ENCODE measurements around the gene GABBR2.

Gene GABBR2

DNA sequence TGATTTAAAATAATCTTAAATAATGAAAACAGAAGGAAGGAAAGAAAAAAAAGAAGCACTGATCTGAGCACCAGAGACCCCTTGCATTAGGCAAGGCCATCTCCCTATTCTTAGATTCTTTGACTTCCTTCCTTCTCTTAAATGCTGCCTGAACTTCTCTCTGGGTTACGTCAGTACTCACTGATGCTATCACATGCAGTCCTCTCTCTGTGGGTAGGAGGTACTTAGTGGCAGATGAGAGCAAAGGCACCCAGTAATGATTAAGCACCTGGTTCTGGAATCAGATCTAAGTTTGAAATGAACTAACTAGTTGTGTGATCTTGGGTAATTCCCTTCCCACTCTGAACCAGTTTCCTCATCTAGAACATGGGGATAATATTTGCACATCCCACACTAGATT, 343.0 kb downstream of the GABBR2 start:
- no peak for TF ChIP-seq EZH2 (optimal IDR thresholded peaks at IDR 0.05; ENCODE audit: low read depth, low read length)
- TF ChIP-seq, protein P1, sequence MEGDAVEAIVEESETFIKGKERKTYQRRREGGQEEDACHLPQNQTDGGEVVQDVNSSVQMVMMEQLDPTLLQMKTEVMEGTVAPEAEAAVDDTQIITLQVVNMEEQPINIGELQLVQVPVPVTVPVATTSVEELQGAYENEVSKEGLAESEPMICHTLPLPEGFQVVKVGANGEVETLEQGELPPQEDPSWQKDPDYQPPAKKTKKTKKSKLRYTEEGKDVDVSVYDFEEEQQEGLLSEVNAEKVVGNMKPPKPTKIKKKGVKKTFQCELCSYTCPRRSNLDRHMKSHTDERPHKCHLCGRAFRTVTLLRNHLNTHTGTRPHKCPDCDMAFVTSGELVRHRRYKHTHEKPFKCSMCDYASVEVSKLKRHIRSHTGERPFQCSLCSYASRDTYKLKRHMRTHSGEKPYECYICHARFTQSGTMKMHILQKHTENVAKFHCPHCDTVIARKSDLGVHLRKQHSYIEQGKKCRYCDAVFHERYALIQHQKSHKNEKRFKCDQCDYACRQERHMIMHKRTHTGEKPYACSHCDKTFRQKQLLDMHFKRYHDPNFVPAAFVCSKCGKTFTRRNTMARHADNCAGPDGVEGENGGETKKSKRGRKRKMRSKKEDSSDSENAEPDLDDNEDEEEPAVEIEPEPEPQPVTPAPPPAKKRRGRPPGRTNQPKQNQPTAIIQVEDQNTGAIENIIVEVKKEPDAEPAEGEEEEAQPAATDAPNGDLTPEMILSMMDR (IDR thresholded peaks at IDR 0.05; ENCODE audit: low read length), result no peak
- TF ChIP-seq EZH2phosphoT487 (IDR thresholded peaks at IDR 0.05; ENCODE audit: low read length), result no peak
- Histone ChIP-seq H3K9ac (ENCODE audit: low read length) (no peak overlapping the region), H3K4me2 (ENCODE audit: low read depth, low read length) (no peak overlapping the region), H3K36me3 (replicated peaks; ENCODE audit: insufficient read depth, low read length) (no peaks in the 10 kb centered on the region), H3K27me3 (replicated peaks; ENCODE audit: insufficient read depth, low read length) (no peaks in the 10 kb centered on the region), H3K27ac (ENCODE audit: low read length) (no peak overlapping the region), H3K9me2 (replicated peaks; ENCODE audit: insufficient read depth, low read length) (no peaks in the 10 kb centered on the region), H3K9me3 (replicated peaks; ENCODE audit: insufficient read depth, low read length) (0 out of 2 replicates have a peak, but pooled peaks cover 3% of the 10 kb centered on the region), H2AFZ (ENCODE audit: low read length) (no peak overlapping the region), H3K79me2 (ENCODE audit: low read length) (no peaks in the 10 kb centered on the region), H3F3A (ENCODE audit: insufficient read depth, low read length) (no peaks in the 10 kb centered on the region), H3K4me3 (ENCODE audit: low read length) (no peak overlapping the region), H4K20me1 (ENCODE audit: insufficient read depth, low read length) (no peaks in the 10 kb centered on the region), H3K4me1 (ENCODE audit: low read length) (no peaks in the 10 kb centered on the region)
- DNase-seq, result no peak

DNA sequence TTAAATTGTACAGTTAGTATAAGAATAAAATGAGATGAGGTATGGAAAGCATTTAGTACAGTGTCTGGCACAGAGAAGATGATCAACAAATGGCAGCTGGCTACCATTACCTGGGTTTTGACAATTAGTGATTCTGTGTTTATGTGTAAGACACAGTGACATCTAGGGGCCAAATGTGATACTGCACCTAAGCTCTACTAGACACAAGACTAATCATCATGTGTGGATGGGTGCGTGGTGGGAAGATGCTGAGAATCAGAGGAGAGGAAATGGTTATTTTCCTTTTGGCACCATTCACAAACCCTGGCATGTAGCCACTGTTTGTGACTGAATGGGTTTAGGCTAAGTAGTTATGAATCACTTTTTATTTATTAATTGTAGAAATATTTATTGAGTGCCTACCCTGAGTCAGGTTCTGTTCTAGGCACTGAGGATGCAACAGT, 343.5 kb downstream of the GABBR2 start:
- Histone ChIP-seq H3K9ac (ENCODE audit: low read length) (no peak overlapping the region), H3K36me3 (replicated peaks; ENCODE audit: insufficient read depth, low read length) (no peaks in the 10 kb centered on the region), H3K4me2 (ENCODE audit: low read depth, low read length) (no peak overlapping the region), H4K20me1 (ENCODE audit: insufficient read depth, low read length) (no peaks in the 10 kb centered on the region), H3K9me2 (replicated peaks; ENCODE audit: insufficient read depth, low read length) (no peaks in the 10 kb centered on the region), H3K79me2 (ENCODE audit: low read length) (no peaks in the 10 kb centered on the region), H3K4me1 (ENCODE audit: low read length) (no peaks in the 10 kb centered on the region), H3K4me3 (ENCODE audit: low read length) (no peak overlapping the region), H3K9me3 (replicated peaks; ENCODE audit: insufficient read depth, low read length) (0 out of 2 replicates have a peak, but pooled peaks cover 3% of the 10 kb centered on the region), H3F3A (ENCODE audit: insufficient read depth, low read length) (no peaks in the 10 kb centered on the region), H3K27ac (ENCODE audit: low read length) (no peak overlapping the region), H2AFZ (ENCODE audit: low read length) (no peak overlapping the region), H3K27me3 (replicated peaks; ENCODE audit: insufficient read depth, low read length) (no peaks in the 10 kb centered on the region)
- peak; percentile 35 for DNase-seq
- TF ChIP-seq, protein P1 (IDR thresholded peaks at IDR 0.05; ENCODE audit: low read length), result peak; percentile 54
- TF ChIP-seq EZH2 (optimal IDR thresholded peaks at IDR 0.05; ENCODE audit: low read depth, low read length), result no peak

DNA sequence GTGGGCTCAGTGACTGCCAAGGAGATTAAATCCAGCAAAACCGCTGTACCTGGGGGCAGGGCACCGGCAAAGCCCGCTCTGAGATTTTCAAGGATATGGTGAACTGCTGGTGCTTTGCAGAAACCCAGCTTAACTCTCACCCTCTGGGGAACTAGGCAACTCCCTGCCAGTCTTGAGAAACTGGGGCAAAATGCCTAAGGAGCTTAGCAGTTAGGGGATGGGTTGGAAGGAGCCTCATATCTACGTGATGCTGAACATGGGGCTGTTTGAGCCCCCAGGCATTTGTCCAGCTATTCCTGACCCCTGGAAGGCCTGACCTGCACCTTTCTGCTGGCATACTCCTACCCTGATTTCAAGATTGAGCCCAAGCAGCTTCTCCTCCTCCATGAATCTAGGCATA, 344.6 kb downstream of the GABBR2 start:
- Histone ChIP-seq H3K27ac (ENCODE audit: low read length) (no peak overlapping the region), H3K27me3 (replicated peaks; ENCODE audit: insufficient read depth, low read length) (no peaks in the 10 kb centered on the region), H3K9me2 (replicated peaks; ENCODE audit: insufficient read depth, low read length) (no peaks in the 10 kb centered on the region), H3K79me2 (ENCODE audit: low read length) (no peaks in the 10 kb centered on the region), H3K36me3 (replicated peaks; ENCODE audit: insufficient read depth, low read length) (no peaks in the 10 kb centered on the region), H3K4me2 (ENCODE audit: low read depth, low read length) (no peak overlapping the region), H4K20me1 (ENCODE audit: insufficient read depth, low read length) (no peaks in the 10 kb centered on the region), H2AFZ (ENCODE audit: low read length) (no peak overlapping the region), H3K4me3 (ENCODE audit: low read length) (no peak overlapping the region), H3K9ac (ENCODE audit: low read length) (no peak overlapping the region), H3K9me3 (replicated peaks; ENCODE audit: insufficient read depth, low read length) (0 out of 2 replicates have a peak, but pooled peaks cover 3% of the 10 kb centered on the region), H3K4me1 (ENCODE audit: low read length) (no peaks in the 10 kb centered on the region), H3F3A (ENCODE audit: insufficient read depth, low read length) (no peaks in the 10 kb centered on the region)
- DNase-seq, result no peak
- TF ChIP-seq, protein P1 (IDR thresholded peaks at IDR 0.05; ENCODE audit: low read length), result no peak
- TF ChIP-seq EZH2phosphoT487 (IDR thresholded peaks at IDR 0.05; ENCODE audit: low read length), result no peak
- no peak for TF ChIP-seq EZH2 (optimal IDR thresholded peaks at IDR 0.05; ENCODE audit: low read depth, low read length)

All from MM.1S (cell line).